GF-D8 (cell line): ENCODE data around the gene SCRN3.
"Not testable (repeated sequence)": the region's sequence is repeated elsewhere in the genome, so short reads cannot be mapped to it uniquely, and the experiment has no call there.

Experiments
- DNase-seq: peaks from one replicate; lab custom pipeline; 2025; lab: John Stamatoyannopoulos, UW

SCRN3 gene

GRCh38 chr2:174395284-174395968, at the start of gene SCRN3:
TSS of gene SCRN3 (plus strand) at chr2:174395730. CDS start at chr2:174398284, 2,554 bp downstream.
- peak; percentile 30 for DNase-seq

DNA sequence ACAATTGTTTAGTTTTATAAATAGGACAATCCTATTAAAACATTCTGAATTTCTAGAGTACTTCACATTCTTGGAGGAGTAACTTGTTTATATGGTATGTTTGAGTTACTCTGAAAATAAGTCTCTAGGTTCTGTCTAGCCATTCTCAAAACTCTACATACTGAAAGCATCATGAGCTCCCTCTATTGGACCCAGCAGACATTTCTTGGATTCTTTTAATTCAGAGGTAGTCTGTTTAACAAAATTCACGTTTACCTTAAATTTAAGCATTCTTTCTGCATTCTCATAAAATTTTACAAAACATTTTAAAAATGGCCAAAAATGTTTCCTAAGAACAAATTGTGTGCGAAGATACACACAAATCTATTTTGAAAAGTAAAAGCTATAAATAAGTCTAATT, 45.5 kb upstream of the SCRN3 start:
- no peak for DNase-seq

DNA sequence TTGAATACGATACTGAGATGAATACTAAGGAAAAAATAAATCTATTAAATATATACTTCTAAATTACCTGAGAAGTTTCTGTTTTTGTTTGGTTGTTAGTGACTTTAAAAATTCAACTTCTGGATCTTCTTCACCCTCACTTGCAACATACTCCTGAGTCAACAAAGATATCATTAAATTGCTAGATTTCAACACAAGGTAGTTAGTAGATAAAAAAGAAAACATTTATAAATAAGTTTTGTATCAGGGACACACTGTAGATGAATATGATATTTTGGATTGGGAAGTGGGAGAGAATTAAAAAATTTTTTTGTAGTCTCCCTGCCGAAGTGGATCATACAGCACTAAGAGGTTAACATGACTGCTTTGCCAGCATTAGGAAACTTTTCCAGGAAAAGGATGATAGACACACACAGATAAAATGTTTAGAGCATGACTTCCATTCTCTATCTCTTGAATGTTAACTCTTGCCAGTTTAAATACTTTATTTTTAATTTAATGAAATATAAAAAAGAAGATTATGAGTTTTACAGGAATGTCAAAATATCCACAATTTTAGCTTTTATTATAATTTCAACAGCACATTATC, 44.8 kb upstream of the SCRN3 start:
- DNase-seq: no peak

DNA sequence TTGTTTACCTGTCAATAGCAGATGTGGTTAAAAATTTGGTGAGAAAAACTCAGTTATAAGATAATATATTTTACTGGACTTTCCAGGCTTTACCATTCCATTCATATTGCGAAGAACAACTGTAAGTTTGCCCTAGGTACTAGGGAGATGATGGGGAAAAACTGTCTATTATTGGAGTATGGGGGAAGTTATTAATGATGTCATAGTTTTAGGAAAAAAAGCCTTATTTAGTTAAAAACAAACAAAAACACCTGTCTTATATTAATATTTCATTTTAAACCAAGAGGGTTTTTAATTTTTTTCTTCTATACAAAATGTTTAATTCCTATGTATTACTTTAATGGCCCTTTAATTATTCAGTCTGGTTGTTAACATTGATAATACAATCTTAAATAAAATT, 42.5 kb upstream of the SCRN3 start:
- no peak for DNase-seq

DNA sequence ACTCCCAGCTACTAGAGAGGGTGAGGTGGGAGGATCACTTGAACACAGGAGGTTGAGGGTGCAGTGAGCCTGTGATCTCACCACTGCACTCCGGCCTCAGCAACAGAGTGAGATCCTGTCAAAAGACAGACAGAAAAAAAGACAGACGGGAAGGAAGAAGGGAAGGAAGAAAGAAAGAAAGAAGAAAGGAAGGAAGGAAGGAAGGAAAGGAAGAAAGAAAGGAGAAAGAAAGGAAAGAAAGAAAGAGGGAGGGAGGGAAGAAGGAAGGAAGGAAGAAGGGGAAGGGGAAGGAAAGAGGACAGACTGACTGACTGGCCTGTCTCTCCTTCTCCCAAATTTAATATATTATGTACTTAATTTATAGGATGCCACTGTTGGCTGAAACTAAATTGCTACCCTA, 39.2 kb upstream of the SCRN3 start:
- no peak for DNase-seq

GRCh38 chr2:174359663-174360062, 35.9 kb upstream of the SCRN3 start:
- DNase-seq: not testable (repeated sequence)

DNA sequence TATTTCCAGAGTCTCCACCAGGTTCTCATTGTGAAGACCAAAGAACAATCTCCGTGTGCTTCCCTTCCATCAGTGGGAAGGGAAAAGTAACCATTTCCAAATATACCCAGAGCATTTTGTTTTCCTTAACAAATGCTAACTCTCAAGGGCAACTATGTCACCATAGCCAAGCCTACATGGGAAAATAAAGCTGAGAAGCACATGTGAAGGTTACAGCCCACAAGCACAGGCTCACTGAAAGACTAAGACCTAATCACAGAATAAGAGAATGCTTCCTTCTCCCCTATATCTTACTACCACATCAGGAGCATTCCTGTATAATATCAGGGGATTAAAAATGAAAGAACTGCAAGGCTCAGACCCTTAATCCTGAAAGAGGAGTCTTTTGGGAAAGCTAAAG, 32.6 kb upstream of the SCRN3 start:
- DNase-seq: no peak

DNA sequence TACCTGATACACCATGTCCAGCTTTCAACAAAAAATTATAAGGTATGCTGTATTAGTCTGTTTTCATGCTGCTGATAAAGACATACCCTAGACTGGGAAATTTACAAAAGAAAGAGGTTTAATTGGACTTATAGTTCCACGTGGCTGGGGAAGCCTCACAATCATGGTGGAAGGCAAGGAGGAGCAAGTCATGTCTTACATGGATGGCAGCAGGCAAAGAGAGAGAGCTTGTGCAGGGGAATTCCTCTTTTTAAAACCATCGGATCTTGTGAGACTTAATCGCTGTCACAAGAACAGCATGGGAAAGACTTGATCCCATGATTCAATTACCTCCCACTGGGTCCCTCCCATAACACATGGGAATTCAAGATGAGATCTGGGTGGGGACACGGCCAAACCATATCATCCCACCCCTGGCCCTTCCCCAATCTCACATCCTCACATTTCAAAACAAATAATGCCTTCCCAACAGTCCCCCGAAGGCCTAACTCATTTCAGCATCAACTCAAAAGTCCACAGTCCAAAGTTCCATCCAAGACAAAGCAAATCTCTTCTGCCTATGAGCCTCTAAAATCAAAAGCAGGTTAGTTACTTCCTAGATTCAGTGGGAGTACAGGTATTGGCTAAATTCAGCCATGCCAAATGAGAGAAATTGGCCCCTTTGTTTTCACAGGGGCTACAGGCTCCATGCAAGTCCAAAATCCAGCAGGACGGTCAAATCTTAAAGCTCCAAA, 31.9 kb upstream of the SCRN3 start:
- not testable (repeated sequence) for DNase-seq

GRCh38 chr2:174364628-174365027, 30.9 kb upstream of the SCRN3 start:
- DNase-seq: no peak

- no peak for DNase-seq
Observed at GRCh38 chr2:174365571-174365970, 30.0 kb upstream of the SCRN3 start.

GRCh38 chr2:174368691-174369090, 26.8 kb upstream of the SCRN3 start:
- no peak for DNase-seq

DNA sequence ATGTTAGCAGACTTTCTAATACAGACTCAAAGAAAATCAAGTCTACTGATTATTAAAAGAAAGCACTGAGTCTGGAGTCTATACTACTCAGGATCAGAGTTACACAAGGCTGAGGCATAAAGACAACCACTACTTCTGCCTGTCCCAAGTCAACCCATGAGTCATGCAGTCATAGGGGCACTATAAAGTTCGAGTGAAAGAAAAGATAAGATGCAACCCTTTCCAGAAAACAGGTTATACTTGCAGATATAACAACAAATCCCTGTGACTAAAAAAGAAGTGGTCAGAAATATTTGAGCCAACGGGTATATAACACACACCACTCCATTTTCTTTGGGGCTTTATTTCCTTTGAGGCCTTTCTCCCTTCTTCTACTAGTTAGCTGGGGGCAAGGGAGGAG, 18.6 kb upstream of the SCRN3 start:
- DNase-seq: no peak

DNA sequence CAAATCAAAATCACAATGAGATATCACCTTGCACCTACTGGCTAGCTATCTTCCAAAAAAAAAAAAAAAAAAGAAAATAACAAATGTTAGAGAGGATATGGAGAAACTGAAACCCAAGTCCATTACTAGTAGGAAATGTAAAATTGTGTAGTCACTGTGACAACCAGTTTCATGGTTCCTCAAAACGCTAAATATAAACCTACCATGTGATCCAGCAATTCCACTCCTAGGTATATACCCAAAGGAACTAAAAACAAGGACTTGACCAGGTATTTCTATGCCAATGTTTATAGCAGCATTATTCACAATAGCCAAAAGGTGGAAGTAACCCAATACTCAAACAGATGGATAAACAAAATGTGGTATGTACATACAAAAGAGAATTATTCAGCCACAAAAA, 11.7 kb upstream of the SCRN3 start:
- DNase-seq: peak; percentile 38

- no peak for DNase-seq
Observed at GRCh38 chr2:174385201-174385600, 10.3 kb upstream of the SCRN3 start.

DNA sequence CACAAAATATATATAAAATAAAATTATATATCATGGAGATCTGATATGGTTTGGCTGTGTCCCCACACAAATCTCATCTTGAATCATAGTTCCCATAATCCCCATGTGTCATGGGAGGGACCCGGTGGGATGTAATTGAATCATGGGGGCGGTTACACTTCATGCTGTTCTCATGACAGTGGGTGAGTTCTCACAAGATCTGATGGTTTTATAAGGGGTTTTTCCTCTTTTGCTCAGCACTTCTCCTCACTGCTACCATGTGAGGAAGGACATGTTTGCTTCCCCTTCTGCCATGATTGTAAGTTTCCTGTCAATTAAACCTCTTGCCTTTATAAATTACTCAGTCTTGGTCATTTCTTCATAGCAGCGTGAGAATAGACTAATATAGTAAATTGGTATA, 6.8 kb upstream of the SCRN3 start:
- not testable (repeated sequence) for DNase-seq

- DNase-seq: no peak
Observed at GRCh38 chr2:174389542-174389941, 6.0 kb upstream of the SCRN3 start.

DNA sequence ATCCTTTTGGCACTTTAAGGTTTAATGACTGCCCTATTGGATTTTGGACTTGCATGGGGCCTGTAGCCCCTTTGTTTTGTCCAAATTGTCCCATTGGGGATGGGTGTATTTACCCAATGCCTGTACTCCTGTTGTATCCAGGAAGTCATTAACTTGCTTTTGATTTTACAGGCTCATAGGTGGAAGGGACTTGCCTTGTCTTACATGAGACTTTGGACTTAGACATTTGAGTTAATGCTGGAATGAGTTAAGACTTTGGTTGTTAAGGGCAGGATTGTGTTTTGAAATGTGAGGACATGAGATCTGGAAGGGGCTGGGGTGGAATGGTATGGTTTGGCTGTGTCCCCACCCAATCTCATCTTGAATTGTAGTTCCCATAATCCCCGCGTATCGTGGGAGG, 5.2 kb upstream of the SCRN3 start:
- DNase-seq: not testable (repeated sequence)

GRCh38 chr2:174392706-174393105, 2.8 kb upstream of the SCRN3 start:
- DNase-seq: no peak

- no peak for DNase-seq
Observed at GRCh38 chr2:174395969-174396630, 570 bp downstream of the SCRN3 start.

DNA sequence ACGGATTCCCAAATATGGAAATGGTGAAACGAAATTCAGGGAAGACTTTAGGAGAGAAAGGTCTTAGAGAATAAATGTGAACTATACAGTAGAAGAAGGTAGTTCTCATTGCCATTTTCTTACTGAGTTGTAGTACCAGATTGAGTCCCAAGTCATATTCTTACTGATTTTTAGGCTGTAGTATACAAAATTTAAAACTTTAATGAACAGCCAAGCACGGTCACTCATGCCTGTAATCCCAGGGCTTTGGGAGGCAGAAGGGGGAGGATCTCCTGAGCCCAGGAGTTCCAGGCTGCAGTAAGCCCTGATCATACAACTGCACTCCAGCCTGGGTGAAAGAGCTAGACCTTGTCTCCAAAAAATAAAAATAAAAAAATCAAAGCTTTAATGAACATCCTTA, 2.2 kb downstream of the SCRN3 start:
- no peak for DNase-seq

- no peak for DNase-seq
Observed at GRCh38 chr2:174399171-174399570, 3.6 kb downstream of the SCRN3 start.

- DNase-seq: no peak
Observed at GRCh38 chr2:174400853-174401252, 5.3 kb downstream of the SCRN3 start.

DNA sequence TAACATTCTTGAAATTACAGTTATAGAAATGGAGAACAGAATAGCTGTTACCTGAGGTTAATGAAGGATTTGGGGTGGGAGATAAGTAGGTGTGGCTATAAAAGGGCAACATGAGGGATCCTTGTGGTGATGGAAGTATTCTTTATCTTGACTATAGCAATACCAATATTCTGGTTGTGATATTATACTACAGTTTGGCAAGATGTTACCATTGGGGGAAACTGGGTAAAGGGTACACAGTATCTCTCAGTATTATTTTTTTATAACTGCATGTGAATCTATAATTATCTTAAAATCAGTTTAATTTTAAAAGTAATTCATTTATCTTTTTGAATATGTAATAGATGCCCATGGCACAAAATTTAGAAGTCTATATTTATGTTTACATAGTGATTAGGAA, 8.1 kb downstream of the SCRN3 start:
- no peak for DNase-seq
